Measurements from ENCODE around the gene CYP17A1.
"Not testable (repeated sequence)": the region's sequence is repeated elsewhere in the genome, so short reads cannot be mapped to it uniquely, and the experiment has no call there.

CYP17A1 gene

GRCh38 chr10:102837230-102837721 is at the start of gene CYP17A1:
Gene CYP17A1 (minus strand): TSS chr10:102837413. CDS start chr10:102837361, 52 bp downstream.
- no peak for DNase-seq
- in situ Hi-C loops (cut with MboI; ENCODE audit: low pct_unique_long_range_greater_than_20kb, low sequenced_read_pairs): no loop called here

GRCh38 chr10:102880256-102880655 is 43.0 kb upstream of the CYP17A1 start:
- no peak for DNase-seq
- in situ Hi-C loops (cut with MboI; ENCODE audit: low pct_unique_long_range_greater_than_20kb, low sequenced_read_pairs): no loop called here

GRCh38 chr10:102878629-102879028 is 41.4 kb upstream of the CYP17A1 start:
- no peak for DNase-seq
- in situ Hi-C loops (cut with MboI; ENCODE audit: low pct_unique_long_range_greater_than_20kb, low sequenced_read_pairs): no loop called here

DNA sequence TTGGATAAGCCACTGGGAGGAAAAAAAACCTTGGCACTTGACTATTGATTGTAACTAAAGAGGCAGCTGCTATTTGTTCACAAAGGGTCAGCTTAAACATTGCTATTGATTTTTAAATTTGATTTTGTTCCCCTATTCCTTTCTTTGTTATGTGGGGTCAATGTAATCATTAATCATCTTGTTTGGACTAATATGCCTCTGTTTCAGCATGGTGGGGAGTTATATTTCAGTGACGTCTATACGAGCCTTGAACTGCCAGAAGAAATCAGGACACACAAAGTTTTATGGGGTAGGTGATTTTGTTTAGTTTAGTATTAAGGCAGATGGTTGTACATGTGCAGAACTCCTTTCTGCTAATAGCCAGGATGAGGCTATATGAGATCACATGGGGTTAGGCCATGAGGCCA is 39.5 kb upstream of the CYP17A1 start:
- DNase-seq: no peak
- in situ Hi-C loops (cut with MboI; ENCODE audit: low pct_unique_long_range_greater_than_20kb, low sequenced_read_pairs): no loop called here

- DNase-seq: no peak
- in situ Hi-C loops (cut with MboI; ENCODE audit: low pct_unique_long_range_greater_than_20kb, low sequenced_read_pairs): no loop called here
Measured at GRCh38 chr10:102872163-102872562, 35.0 kb upstream of the CYP17A1 start.

- DNase-seq: no peak
- in situ Hi-C loops (cut with MboI; ENCODE audit: low pct_unique_long_range_greater_than_20kb, low sequenced_read_pairs): no loop called here
Measured at GRCh38 chr10:102870221-102870620, 33.0 kb upstream of the CYP17A1 start.

- in situ Hi-C loops (cut with MboI; ENCODE audit: low pct_unique_long_range_greater_than_20kb, low sequenced_read_pairs): no loop called here
Measured at GRCh38 chr10:102869258-102870198, 32.3 kb upstream of the CYP17A1 start, which contains the start of gene AS3MT. Gene AS3MT (plus strand): TSS chr10:102869470. CDS start chr10:102869593, 123 bp downstream.

GRCh38 chr10:102868911-102869257 is 31.7 kb upstream of the CYP17A1 start:
- no peak for DNase-seq
- in situ Hi-C loops (cut with MboI; ENCODE audit: low pct_unique_long_range_greater_than_20kb, low sequenced_read_pairs): no loop called here

More at GRCh38 chr10:102869258-102870198, 32.3 kb upstream of the CYP17A1 start, which contains the start of gene AS3MT:
- DNase-seq: no peak

DNA sequence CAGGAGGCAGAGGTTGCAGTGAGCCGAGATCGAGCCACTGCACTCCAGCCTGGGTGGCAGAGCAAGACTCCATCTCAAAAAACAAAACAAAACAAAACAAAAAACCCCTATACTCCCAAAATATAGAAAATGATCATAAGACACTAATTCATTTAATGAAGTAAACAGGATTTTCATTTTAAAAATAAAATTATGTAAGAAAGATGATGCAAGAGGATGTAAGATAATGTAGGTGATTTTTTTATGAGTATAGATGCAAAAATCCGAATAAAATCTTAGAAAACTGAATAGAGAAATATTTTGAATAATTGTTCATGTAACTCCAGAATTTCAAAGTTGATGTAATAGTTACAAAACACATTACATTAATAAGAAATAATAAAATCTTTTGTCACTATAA is 28.4 kb upstream of the CYP17A1 start:
- no peak for DNase-seq
- in situ Hi-C loops (cut with MboI; ENCODE audit: low pct_unique_long_range_greater_than_20kb, low sequenced_read_pairs): no loop called here

DNA sequence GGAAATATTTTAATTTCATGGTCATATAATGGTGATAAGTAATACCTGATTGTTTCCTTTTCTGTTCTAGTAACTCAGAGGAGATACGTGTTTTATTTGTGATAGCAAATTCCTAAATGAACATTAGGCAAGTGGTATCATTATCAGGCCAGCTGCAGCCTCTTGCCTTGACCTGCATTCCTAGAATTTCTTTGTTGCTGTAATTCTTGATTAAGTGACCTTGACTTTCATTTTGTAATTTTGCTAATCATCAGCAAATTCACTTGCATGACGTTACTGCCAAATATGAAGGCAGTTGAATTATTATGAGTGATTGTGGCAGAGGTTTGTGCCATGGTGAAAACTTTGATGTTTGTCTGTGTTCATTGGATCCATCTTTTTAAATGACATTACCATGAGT is 26.4 kb upstream of the CYP17A1 start:
- in situ Hi-C loops (cut with MboI; ENCODE audit: low pct_unique_long_range_greater_than_20kb, low sequenced_read_pairs): no loop called here
- DNase-seq: no peak

DNA sequence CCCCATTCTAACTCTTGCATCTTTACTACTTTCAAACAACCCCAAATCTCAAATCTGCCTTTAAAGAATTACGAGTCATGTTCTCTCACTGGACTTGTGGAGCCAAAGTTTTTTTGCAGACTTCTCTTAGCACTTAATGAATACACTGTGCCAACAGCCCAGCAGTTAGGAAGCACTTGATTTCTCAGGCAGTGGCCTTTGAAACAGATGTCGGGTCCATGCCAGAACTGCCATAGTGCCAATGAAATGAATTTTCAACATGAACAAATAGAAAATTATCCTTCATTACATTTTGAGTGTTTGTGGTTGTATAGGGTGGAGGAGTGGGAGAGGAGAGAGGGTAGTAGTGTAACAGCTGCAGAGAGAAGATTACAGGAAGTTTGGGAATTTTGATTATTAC is 22.7 kb upstream of the CYP17A1 start:
- in situ Hi-C loops (cut with MboI; ENCODE audit: low pct_unique_long_range_greater_than_20kb, low sequenced_read_pairs): no loop called here
- DNase-seq: no peak

GRCh38 chr10:102856758-102857424 is 19.7 kb upstream of the CYP17A1 start:
- in situ Hi-C loops (cut with MboI; ENCODE audit: low pct_unique_long_range_greater_than_20kb, low sequenced_read_pairs): no loop called here

GRCh38 chr10:102855731-102856436 is 18.7 kb upstream of the CYP17A1 start:
- peak; percentile 66 for DNase-seq
- in situ Hi-C loops (cut with MboI; ENCODE audit: low pct_unique_long_range_greater_than_20kb, low sequenced_read_pairs): not testable (repeated sequence)

More at GRCh38 chr10:102856758-102857424, 19.7 kb upstream of the CYP17A1 start:
- no peak for DNase-seq

GRCh38 chr10:102853237-102853636 is 16.0 kb upstream of the CYP17A1 start:
- in situ Hi-C loops (cut with MboI; ENCODE audit: low pct_unique_long_range_greater_than_20kb, low sequenced_read_pairs): not testable (repeated sequence)

GRCh38 chr10:102850025-102850518 is 12.9 kb upstream of the CYP17A1 start:
- no peak for DNase-seq
- in situ Hi-C loops (cut with MboI; ENCODE audit: low pct_unique_long_range_greater_than_20kb, low sequenced_read_pairs): no loop called here

More at GRCh38 chr10:102853237-102853636, 16.0 kb upstream of the CYP17A1 start:
- DNase-seq: not testable (repeated sequence)

DNA sequence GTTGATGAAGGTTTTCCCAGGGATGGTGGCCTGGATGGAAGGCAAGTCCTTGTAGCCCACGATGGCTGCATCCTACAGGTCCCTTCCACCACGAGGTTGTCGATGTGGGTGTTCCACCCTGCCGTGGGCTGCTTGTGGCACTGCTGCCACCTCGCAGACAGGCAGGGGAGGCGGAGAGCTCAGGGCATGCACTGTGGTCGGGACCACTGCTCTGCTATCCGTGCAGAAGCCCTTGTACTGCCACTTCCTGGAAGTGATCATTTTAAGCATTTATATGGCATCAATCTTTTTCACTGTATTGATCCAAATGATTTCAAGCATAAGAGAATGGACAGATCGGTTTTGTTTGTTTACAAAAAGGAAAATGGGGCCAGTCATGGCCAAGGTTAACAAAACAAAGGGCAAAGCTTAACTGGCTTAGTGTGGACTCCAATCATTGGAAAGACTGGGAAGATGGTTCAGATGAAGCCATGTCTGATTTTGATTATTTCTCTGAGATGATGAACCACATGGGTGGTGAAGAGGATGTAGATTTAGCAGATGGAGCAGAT is 8.2 kb upstream of the CYP17A1 start:
- in situ Hi-C loops (cut with MboI; ENCODE audit: low pct_unique_long_range_greater_than_20kb, low sequenced_read_pairs): no loop called here
- DNase-seq: no peak

DNA sequence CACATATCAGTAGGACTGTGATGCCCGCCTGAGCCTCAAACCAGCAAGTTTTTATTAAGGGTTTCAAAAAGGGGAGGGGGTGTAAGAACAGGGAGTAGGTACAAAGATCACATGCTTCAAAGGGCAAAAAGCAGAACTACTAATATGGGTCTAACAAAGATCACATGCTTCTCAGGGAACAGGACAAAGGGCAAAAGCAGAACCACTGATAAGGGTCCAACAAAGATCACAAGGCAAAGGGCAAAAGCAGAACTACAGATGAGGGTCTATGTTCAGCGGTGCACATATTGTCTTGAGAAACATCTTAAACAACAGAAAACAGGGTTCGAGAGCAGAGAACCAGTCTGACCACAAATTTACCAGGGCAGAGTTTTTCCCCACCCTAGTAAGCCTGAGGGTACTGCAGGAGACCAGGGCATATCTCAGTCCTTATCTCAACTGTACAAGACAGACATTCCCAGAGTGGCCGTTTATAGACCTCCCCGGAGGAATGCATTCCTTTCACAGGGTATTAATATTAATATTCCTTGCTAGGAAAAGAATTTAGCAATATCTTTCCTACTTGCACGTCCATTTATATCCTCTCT is 7.1 kb upstream of the CYP17A1 start:
- DNase-seq; in situ Hi-C loops (cut with MboI; ENCODE audit: low pct_unique_long_range_greater_than_20kb, low sequenced_read_pairs): not testable (repeated sequence)

DNA sequence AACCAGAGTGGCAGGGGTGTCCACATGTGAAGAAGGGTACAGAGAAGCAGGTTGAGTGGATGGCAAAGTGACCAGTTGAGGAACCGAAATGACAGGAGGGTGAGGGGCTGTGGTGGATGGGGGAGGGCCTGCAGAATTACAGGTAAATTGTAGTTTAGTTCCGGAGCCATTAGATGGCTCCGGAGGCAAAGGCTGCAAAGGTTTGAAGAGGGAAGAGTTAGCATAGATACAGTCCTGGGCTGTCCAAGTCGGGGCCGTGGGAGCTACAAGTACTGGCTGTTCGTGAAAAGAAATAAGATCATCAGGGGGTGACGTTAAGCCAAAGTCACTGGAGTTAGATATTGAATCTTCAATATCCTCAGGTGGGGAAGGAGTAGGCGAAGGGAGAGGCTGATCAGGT is 5.9 kb upstream of the CYP17A1 start:
- in situ Hi-C loops (cut with MboI; ENCODE audit: low pct_unique_long_range_greater_than_20kb, low sequenced_read_pairs); DNase-seq: not testable (repeated sequence)

Measured in KBM-7 (cell line).